HG03280 (cell line): ENCODE results near the gene SPAG4.

ENCODE experiments used
- ATAC-seq: cut with Tn5 transposase; IDR thresholded peaks from one replicate; pipeline ENCODE4 v1.9.1; 2021; ENCODE audit warnings: mild to moderate bottlenecking, moderate library complexity; ENCODE audit not compliant: unreplicated experiment

The SPAG4 gene

DNA sequence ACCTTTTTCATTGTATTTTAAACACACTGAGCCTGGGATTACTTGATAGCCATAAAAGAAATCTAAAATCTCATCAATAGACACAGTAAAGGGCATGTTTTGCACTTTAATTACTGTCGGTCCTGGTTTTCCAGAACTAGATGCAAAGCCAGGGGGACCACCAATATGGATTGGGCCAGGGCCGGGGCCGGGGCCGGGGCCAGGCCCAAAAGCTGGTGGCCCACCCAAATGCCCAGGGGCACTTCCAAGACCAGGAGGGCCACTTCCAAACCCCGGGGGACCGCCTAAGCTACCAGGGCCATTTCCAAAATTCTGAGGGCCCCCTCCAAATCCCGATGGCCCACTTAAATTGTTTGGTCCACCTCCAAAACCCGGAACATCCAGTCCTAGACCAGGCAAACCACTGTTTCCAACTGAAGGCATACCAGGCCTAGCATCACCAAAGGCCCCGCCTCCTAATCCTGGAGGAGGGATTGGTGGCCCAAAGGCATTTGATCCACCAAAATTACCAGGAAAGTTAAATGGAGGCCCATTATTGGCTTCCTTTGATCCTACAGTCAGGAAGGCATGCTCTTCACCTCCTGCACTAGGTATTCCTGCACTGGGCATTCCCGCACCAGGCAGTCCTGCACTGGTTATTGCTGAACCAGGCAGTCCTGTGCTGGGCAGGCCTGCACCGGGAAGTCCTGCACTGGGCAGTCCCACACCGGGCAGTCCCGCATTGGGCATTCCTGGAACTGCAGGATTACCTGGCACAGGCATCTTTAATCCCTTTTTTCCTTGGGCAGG is 37.2 kb downstream of the SPAG4 start:
- no peak for ATAC-seq

DNA sequence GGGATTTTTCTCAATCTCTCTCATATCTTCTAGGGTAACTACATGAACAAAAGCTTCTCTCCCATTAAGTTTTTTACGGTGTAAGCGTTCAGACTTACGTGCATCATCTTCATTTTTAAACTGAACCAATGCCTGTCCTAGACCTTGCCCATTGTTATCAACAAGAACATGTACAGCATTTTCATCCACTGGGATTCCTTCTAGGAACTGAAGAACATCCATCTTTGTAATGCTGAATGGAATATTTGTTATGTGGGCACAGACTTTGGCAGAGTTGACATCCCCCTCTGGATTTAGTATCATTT is 37.8 kb downstream of the SPAG4 start:
- ATAC-seq = no peak

GRCh38 chr20:35653893-35654292 is 38.3 kb downstream of the SPAG4 start:
- ATAC-seq = no peak

DNA sequence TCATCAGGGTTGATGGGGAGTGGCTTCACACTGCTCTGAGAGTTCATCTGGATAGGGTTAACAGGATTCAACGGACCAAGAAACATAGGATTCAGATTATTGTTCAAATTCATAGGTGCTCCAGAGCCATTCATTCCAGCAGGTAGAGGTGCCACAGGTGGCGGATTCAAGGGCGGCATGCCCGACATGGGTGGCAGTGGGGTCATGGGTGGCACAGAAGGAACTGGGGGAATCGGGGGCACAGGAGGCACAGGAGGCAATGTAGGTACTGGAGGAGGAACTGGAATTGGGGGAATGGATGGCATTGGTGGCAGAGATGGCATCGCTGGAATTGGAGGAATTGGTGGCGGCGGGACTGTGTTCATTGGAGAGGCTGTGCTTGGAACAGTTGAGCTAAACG is 38.8 kb downstream of the SPAG4 start:
- ATAC-seq = no peak

GRCh38 chr20:35657271-35657670 is 41.6 kb downstream of the SPAG4 start:
- no peak for ATAC-seq

GRCh38 chr20:35660122-35660937 is 44.7 kb downstream of the SPAG4 start:
- no peak for ATAC-seq

- no peak for ATAC-seq
Observed at GRCh38 chr20:35661053-35661452, 45.4 kb downstream of the SPAG4 start.

DNA sequence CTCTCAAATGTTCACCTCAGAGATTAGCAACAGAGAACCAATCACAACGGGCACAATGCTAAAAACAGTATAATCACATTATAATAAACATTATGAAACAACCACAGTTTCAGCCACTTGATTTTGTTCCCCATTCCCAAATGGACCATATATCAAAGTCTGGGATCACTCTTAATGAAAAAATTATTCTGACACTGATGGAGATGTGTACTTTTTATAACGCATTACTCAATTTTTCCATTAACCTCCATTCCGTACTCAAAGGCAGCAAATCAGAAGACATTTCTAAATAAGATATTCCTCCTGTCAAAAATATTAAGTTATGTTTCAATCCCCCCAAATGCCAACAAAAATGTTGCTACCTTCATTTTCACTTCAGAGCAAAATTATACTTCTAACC is 46.3 kb downstream of the SPAG4 start:
- ATAC-seq = no peak

DNA sequence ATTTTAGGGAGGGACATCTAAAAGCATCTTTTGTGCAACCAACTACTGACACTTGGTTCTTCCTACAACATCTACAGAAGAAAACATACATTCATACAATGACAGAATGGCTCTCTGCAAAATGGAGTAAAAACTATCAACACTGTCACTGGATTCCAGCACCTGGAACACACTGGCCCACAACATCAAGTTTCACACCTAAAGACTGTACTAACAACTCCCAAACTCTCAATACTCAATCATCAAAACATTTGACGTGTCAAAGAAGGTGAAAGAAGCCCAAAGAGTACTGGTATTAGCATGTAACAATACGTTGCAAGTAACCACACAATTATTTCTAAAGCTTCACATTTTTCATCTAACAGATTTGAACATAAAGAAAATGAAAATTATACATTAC is 46.9 kb downstream of the SPAG4 start:
- ATAC-seq = no peak

DNA sequence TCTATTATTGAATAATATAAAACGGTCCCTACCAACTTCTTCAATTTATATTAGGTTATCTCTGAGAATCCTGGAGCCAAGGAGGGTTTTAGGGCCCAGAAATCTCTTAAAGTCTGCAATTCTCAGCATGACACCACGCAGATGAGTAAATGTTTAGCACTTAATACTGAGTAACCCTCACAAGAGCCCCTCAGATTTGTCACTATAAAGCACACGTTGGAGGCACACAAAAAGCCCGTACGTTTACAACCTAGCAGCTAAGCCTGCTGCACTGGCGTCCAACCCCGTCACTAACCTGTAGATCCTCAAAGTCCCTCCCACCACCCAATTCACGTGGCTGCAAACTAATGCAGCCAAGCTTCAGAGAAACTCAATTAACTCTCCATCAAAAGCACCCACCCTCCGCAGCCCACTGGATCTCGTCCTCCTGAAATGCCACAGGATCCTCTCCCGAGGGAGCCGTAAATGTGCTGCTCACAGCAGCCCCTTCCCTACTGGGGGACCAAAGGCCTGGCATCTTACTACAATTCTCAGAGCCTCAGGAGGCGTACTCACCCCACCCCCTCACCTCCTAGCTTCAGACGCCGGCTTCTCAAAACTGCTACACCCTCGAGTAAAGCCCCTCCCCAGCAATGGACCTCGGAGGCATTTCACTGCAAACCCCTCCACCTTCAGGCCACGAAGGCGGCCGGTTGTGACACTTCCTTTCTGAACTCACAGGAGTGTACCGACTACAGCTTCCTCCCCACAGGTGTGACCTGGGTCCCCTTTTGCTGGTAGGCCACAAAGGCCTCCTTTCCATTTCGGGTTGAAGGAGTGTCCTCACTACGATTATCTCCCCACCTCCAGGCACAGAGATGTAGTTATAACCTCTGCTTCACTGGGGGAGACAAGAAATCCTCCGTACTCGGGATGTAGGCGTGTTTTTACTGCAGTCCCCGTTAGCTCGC is 48.2 kb downstream of the SPAG4 start:
- ATAC-seq = peak; percentile 27

GRCh38 chr20:35664466-35665206 is 49.0 kb downstream of the SPAG4 start, which contains the start of the genes CPNE1 and RBM12:
Gene CPNE1 (minus strand): TSS chr20:35664900. CDS start chr20:35632923, 31,977 bp downstream.
Gene RBM12 (minus strand): TSS chr20:35664900. CDS start chr20:35655322, 9,578 bp downstream.
- ATAC-seq = peak; percentile 76

GRCh38 chr20:35665949-35666288 is 50.3 kb downstream of the SPAG4 start:
- no peak for ATAC-seq

DNA sequence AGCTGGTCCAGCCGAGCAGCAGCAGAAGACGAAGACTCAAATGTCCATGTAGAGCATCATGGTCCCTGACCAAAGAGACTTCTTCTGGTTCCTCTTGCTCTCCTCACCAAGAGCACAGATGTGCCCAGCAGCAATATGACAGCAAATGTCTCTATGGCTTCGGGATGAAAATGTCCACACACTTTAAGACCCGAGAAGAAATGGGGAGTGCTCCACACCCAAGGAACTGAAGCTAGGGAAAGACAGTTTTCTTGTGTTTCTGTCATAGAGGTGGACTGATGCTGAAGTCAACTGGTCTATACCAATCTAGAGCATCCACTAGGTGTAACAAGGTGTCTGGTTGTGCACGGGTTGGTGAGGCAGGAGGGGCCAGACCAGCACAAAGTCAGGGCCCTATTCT is 53.6 kb downstream of the SPAG4 start:
- no peak for ATAC-seq

GRCh38 chr20:35669681-35670080 is 54.1 kb downstream of the SPAG4 start:
- no peak for ATAC-seq
